ENCODE data around the gene GNG4. TPM values are rescaled to one million over a fixed set of nuclear protein-coding genes. Genes with fewer than 3 reads are reported as not detected.
"Not testable (repeated sequence)": the region's sequence is repeated elsewhere in the genome, so short reads cannot be mapped to it uniquely, and the experiment has no call there.

Gene GNG4
- total and polyA plus RNA-seq, 2 donors (not counting 1 experiment from before 2014, with no cell fraction given): under 0.01 to 0.06 TPM

DNA sequence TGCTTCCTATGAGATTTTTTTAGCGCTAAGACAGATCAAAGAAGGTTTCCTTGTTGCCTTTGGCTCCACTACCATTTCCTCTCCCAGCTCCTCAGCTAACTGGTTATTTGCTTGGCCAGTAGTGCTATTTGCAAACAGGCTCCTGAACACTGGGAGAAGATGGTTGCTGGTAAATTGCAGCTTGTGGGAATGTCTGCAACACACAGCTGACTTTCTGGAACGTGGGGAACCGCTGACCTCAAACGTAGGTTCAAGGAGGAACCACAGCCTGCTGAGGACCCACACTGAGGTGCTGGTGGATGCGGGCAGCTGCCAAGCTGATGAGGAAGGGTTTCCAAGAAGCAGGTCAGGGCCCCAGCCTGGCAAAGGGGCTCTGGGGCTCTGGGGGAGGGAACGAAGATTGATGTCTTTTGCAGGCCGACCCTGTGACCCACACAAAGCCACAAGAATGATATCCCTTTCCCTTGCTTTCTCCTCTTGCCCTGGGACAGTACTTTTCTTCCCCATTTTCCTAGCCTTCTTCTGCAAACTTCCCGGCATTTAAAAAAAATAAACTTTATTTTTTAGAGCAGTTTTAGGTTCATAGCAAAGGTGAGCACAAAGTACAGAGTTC lies 24.8 kb downstream of the GNG4 start:
- peak; percentile 60 to 94 for DNase-seq (ENCODE audit: low read depth in 2 of 2)
- TF ChIP-seq, protein P1, sequence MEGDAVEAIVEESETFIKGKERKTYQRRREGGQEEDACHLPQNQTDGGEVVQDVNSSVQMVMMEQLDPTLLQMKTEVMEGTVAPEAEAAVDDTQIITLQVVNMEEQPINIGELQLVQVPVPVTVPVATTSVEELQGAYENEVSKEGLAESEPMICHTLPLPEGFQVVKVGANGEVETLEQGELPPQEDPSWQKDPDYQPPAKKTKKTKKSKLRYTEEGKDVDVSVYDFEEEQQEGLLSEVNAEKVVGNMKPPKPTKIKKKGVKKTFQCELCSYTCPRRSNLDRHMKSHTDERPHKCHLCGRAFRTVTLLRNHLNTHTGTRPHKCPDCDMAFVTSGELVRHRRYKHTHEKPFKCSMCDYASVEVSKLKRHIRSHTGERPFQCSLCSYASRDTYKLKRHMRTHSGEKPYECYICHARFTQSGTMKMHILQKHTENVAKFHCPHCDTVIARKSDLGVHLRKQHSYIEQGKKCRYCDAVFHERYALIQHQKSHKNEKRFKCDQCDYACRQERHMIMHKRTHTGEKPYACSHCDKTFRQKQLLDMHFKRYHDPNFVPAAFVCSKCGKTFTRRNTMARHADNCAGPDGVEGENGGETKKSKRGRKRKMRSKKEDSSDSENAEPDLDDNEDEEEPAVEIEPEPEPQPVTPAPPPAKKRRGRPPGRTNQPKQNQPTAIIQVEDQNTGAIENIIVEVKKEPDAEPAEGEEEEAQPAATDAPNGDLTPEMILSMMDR (conservative IDR thresholded peaks at IDR 0.05 in 1 of 2, IDR thresholded peaks at IDR 0.05 in 1 of 2; ENCODE audit: low read depth in 1 of 2, low read length in 2 of 2): no peak
- no peak for TF ChIP-seq EZH2 (IDR thresholded peaks at IDR 0.05; ENCODE audit: low read length, missing control alignments)
- no peaks in the 10 kb centered on the region for H3K79me2 ChIP-seq (ENCODE audit: control insufficient read depth, insufficient read depth, low read length)
- peak overlapping the region; percentile 59 for H3K4me2 ChIP-seq (ENCODE audit: extremely low read depth, insufficient read depth, low read length)
- no peaks in the 10 kb centered on the region for H3K9me3 ChIP-seq (ENCODE audit: control insufficient read depth, insufficient read depth, low read depth, low read length)
- no peaks in the 10 kb centered on the region for H3K27me3 ChIP-seq (ENCODE audit: control insufficient read depth, insufficient read depth, low read length)
- no peak overlapping the region for H3K4me3 ChIP-seq (replicated peaks in 1 of 4; ENCODE audit: control extremely low read depth in 1 of 4, insufficient read depth in 1 of 4, low read depth in 3 of 4, low read length in 4 of 4)
- no peak overlapping the region for H3K9ac ChIP-seq (ENCODE audit: insufficient read depth, low read length)
- no peaks in the 10 kb centered on the region for H3K4me1 ChIP-seq (ENCODE audit: control insufficient read depth, extremely low read depth, insufficient read depth, low read length)
- no peaks in the 10 kb centered on the region for H4K20me1 ChIP-seq (ENCODE audit: control insufficient read depth, extremely low read depth, insufficient read depth, low read length)
- no peak overlapping the region for H2AFZ ChIP-seq (ENCODE audit: low read length)
- no peaks in the 10 kb centered on the region for H3K36me3 ChIP-seq (ENCODE audit: control insufficient read depth, insufficient read depth, low read length)
- H3K27ac ChIP-seq (ENCODE audit: insufficient read depth, low read length): no peak overlapping the region

DNA sequence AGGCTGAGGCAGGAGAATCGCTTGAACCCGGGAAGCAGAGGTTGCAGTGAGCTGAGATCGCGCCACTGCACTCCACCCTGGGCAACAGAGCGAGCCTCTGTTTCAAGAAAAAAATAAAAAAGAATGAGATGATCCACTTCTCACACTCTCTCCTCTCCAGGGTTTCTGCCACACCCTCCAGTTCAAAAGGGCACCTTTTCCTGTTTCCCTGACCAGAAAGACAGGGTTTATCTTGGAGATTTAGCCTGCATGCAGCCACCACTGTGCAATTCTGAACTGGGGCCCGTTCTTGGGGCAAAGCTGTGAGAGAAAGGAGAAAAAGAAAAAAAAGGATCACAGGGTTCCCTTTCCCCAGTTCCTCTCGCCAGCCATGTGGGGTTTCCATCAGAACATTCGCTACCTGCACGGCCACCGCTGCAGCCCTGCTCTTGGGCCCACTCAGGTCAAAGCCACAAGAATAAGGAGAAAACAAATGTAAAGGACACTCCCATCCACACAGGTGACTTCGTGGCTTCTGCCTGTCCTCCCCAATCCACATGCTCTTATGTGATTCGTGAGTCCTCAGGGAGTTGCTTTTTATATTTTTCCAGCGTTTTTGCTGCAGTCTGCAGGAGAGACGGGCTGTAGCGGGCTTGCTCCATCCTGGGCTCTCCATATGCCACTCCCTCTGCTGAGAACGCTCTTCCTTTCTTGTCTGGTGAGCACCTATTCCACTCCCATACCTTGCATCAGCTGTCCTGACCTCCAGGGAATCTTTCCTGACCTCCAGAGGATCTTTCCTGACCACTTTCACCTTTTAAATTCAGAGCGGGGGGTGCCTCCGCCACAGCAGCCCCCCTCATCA lies 26.4 kb downstream of the GNG4 start:
- Histone ChIP-seq H3K36me3 (ENCODE audit: control insufficient read depth, insufficient read depth, low read length) (no peaks in the 10 kb centered on the region), H4K20me1 (ENCODE audit: control insufficient read depth, extremely low read depth, insufficient read depth, low read length) (no peaks in the 10 kb centered on the region), H3K4me1 (ENCODE audit: control insufficient read depth, extremely low read depth, insufficient read depth, low read length) (no peaks in the 10 kb centered on the region), H3K9me3 (ENCODE audit: control insufficient read depth, insufficient read depth, low read depth, low read length) (no peaks in the 10 kb centered on the region), H3K27ac (ENCODE audit: insufficient read depth, low read length) (no peak overlapping the region), H3K79me2 (ENCODE audit: control insufficient read depth, insufficient read depth, low read length) (no peaks in the 10 kb centered on the region), H3K27me3 (ENCODE audit: control insufficient read depth, insufficient read depth, low read length) (no peaks in the 10 kb centered on the region), H3K4me3 (replicated peaks in 1 of 4; ENCODE audit: control extremely low read depth in 1 of 4, insufficient read depth in 1 of 4, low read depth in 3 of 4, low read length in 4 of 4) (no peak overlapping the region), H3K9ac (ENCODE audit: insufficient read depth, low read length) (no peak overlapping the region), H3K4me2 (ENCODE audit: extremely low read depth, insufficient read depth, low read length) (no peak overlapping the region), H2AFZ (ENCODE audit: low read length) (no peak overlapping the region)
- TF ChIP-seq EZH2 (IDR thresholded peaks at IDR 0.05; ENCODE audit: low read length, missing control alignments): no peak
- TF ChIP-seq, protein P1 (conservative IDR thresholded peaks at IDR 0.05 in 1 of 2, IDR thresholded peaks at IDR 0.05 in 1 of 2; ENCODE audit: low read depth in 1 of 2, low read length in 2 of 2): no peak
- DNase-seq (ENCODE audit: low read depth in 2 of 2): no peak

DNA sequence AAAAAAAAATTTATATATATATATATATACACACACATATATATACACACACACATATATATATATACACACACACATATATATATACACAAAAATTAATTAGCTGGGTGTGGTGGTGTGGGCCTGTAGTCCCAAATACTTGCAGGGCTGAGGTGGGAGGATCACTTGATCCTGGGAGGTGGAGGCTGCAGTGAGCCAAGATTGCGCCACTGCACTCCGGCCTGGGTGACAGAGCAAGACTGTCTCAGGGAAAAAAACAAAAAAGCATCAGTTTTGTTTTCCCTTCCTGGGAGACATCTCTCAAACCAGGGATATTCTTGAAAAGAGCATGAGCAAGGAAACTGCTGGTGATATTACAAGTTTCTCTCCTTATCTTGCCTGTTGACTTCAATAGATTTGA lies 30.4 kb downstream of the GNG4 start:
- H3K9me3 ChIP-seq (ENCODE audit: control insufficient read depth, insufficient read depth, low read depth, low read length); H3K4me2 ChIP-seq (ENCODE audit: extremely low read depth, insufficient read depth, low read length); DNase-seq (ENCODE audit: low read depth in 2 of 2); H3K4me1 ChIP-seq (ENCODE audit: control insufficient read depth, extremely low read depth, insufficient read depth, low read length); H3K4me3 ChIP-seq (replicated peaks in 1 of 4; ENCODE audit: control extremely low read depth in 1 of 4, insufficient read depth in 1 of 4, low read depth in 3 of 4, low read length in 4 of 4); H2AFZ ChIP-seq (ENCODE audit: low read length); H3K9ac ChIP-seq (ENCODE audit: insufficient read depth, low read length); H3K79me2 ChIP-seq (ENCODE audit: control insufficient read depth, insufficient read depth, low read length); H3K36me3 ChIP-seq (ENCODE audit: control insufficient read depth, insufficient read depth, low read length); H4K20me1 ChIP-seq (ENCODE audit: control insufficient read depth, extremely low read depth, insufficient read depth, low read length); H3K27ac ChIP-seq (ENCODE audit: insufficient read depth, low read length); H3K27me3 ChIP-seq (ENCODE audit: control insufficient read depth, insufficient read depth, low read length): not testable (repeated sequence)
